IMR-90 (cell line): Measurements from ENCODE around the gene CAPN8. TPM values are rescaled to one million over a fixed set of nuclear protein-coding genes. Genes with fewer than 3 reads are reported as not detected.

ENCODE experiments used
- ATAC-seq: fragments of 200-7000 bp; cut with Tn5 transposase; 2 replicates; pipeline ENCODE4 v1.9.1; 2020; ENCODE audit warnings: low read depth, mild to moderate bottlenecking, moderate library complexity
- BruUV-seq: library from RNA; stranded (reverse); fragments of 400-500 nt; replicated peaks from 2 replicates; lab custom pipeline; 2021; lab: Mats Ljungman, UMichigan
- CTCF ChIA-PET: fragments of 300-600 bp; formaldehyde crosslinking; extraction: SDS; loops from one replicate; lab custom pipeline; 2021; ENCODE audit warnings: antibody characterized with exemption; lab: Yijun Ruan, JAX
- POLR2A ChIA-PET: fragments of 300-600 bp; sonication (Branson Sonifier 250); formaldehyde crosslinking; loops from one replicate; lab custom pipeline; 2022; ENCODE audit warnings: antibody characterized with exemption; ENCODE audit not compliant: unreplicated experiment; lab: Charles Lee
- DNase-seq: peaks from one replicate; pipeline ENCODE4 v3.0.0; 2013
- H2AFZ ChIP-seq: replicated peaks from 2 replicates; pipeline ENCODE3; 2013; ENCODE audit warnings: low read length, mild to moderate bottlenecking; ENCODE audit not compliant: poor library complexity
- H2AK5ac ChIP-seq: 2 replicates; pipeline ENCODE4 v1.6.1; 2013; ENCODE audit warnings: low read depth, low read length, inconsistent platforms
- H2AK9ac ChIP-seq: replicated peaks from 2 replicates; pipeline ENCODE3; 2013; ENCODE audit warnings: mild to moderate bottlenecking, low read depth, low read length, moderate library complexity; ENCODE audit not compliant: poor library complexity
- H2BK120ac ChIP-seq: 2 replicates; pipeline ENCODE4 v1.6.1; 2013; ENCODE audit warnings: low read depth, low read length, inconsistent platforms
- H2BK15ac ChIP-seq: 3 replicates; pipeline ENCODE4 v1.6.1; 2013; ENCODE audit warnings: low read depth, low read length, inconsistent platforms
- H2BK20ac ChIP-seq: 2 replicates; pipeline ENCODE4 v1.6.1; 2013; ENCODE audit warnings: low read depth, mild to moderate bottlenecking, inconsistent platforms, low read length, moderate library complexity
- H2BK5ac ChIP-seq: 2 replicates; pipeline ENCODE4 v1.6.1; 2013; ENCODE audit warnings: mild to moderate bottlenecking, low read depth, low read length, inconsistent platforms; ENCODE audit not compliant: poor library complexity, severe bottlenecking
- H3K14ac ChIP-seq: replicated peaks from 2 replicates; pipeline ENCODE4 v1.6.1; 2013; ENCODE audit warnings: low read depth, low read length, inconsistent platforms
- H3K18ac ChIP-seq: 2 replicates; pipeline ENCODE4 v1.6.1; 2013; ENCODE audit warnings: low read depth, low read length, control low read depth
- H3K23ac ChIP-seq: 2 replicates; pipeline ENCODE4 v1.6.1; 2013; ENCODE audit warnings: low read depth, low read length, inconsistent platforms
- H3K27ac ChIP-seq: 2 replicates; pipeline ENCODE4 v1.5.1; 2013; ENCODE audit warnings: mild to moderate bottlenecking, control low read depth, low read length; ENCODE audit not compliant: insufficient read depth
- H3K27me3 ChIP-seq: 2 replicates; pipeline ENCODE4 v1.6.1; 2013; ENCODE audit warnings: low read length; ENCODE audit not compliant: control insufficient read depth, insufficient read depth
- H3K36me3 ChIP-seq: 2 replicates; pipeline ENCODE4 v1.6.1; 2013; ENCODE audit warnings: low read length, mixed read lengths; ENCODE audit not compliant: control insufficient read depth, insufficient read depth
- H3K4ac ChIP-seq: 2 replicates; pipeline ENCODE4 v1.6.1; 2013; ENCODE audit warnings: low read depth, low read length, inconsistent platforms
- H3K4me1 ChIP-seq: 2 replicates; pipeline ENCODE4 v1.6.1; 2013; ENCODE audit warnings: low read length, mixed read lengths; ENCODE audit not compliant: control insufficient read depth, insufficient read depth
- H3K4me2 ChIP-seq: 2 replicates; pipeline ENCODE4 v1.6.1; 2013; ENCODE audit warnings: low read depth, mild to moderate bottlenecking, control low read depth, low read length, moderate library complexity
- H3K4me3 ChIP-seq: 2 replicates; pipeline ENCODE4 v1.5.1; 2013; ENCODE audit warnings: low read depth, mild to moderate bottlenecking, control low read depth, low read length, moderate library complexity; ENCODE audit not compliant: insufficient read depth
- H3K56ac ChIP-seq: 2 replicates; pipeline ENCODE4 v1.6.1; 2013; ENCODE audit warnings: low read length, inconsistent platforms; ENCODE audit not compliant: insufficient read depth; ENCODE audit errors: extremely low read depth
- H3K79me1 ChIP-seq, 2 experiments: 2 replicates each; pipeline ENCODE4 v1.6.1; 2013; ENCODE audit warnings: low read length in 2 of 2, inconsistent platforms in 1 of 2, low read depth in 1 of 2
- H3K9ac ChIP-seq: 2 replicates; pipeline ENCODE4 v1.6.1; 2013; ENCODE audit warnings: low read depth, low read length, control low read depth
- H3K9me1 ChIP-seq: 2 replicates; pipeline ENCODE4 v1.6.1; 2013; ENCODE audit warnings: low read length, inconsistent platforms; ENCODE audit not compliant: insufficient read depth
- H3K9me3 ChIP-seq: 2 replicates; pipeline ENCODE4 v1.6.1; 2013; ENCODE audit warnings: low read length; ENCODE audit not compliant: control insufficient read depth, insufficient read depth
- H4K20me1 ChIP-seq: 2 replicates; pipeline ENCODE4 v1.6.1; 2013; ENCODE audit warnings: low read length, inconsistent platforms; ENCODE audit not compliant: insufficient read depth
- H4K5ac ChIP-seq: 2 replicates; pipeline ENCODE4 v1.6.1; 2013; ENCODE audit warnings: mild to moderate bottlenecking, low read depth, low read length, control low read depth
- H4K8ac ChIP-seq, 2 experiments: 2 replicates each; pipeline ENCODE4 v1.6.1; 2013; ENCODE audit warnings: low read depth in 2 of 2, low read length in 2 of 2, control low read depth in 1 of 2, inconsistent platforms in 1 of 2
- H4K91ac ChIP-seq: 2 replicates; pipeline ENCODE4 v1.6.1; 2013; ENCODE audit warnings: low read depth, low read length, inconsistent platforms; ENCODE audit not compliant: insufficient read depth
- BHLHE40 ChIP-seq: fragments of 150-350 bp; IDR thresholded peaks from 2 replicates; pipeline ENCODE4 v1.6.1; 2016; ENCODE audit warnings: mild to moderate bottlenecking, low read depth, low read length
- CEBPB ChIP-seq: IDR thresholded peaks from 2 replicates; pipeline ENCODE4 v1.6.1; 2012; ENCODE audit warnings: low read depth, low read length, improper control_type of control experiment
- CHD1 ChIP-seq: IDR thresholded peaks from 2 replicates; pipeline ENCODE4 v1.6.1; 2012; ENCODE audit warnings: low read depth, low read length, improper control_type of control experiment
- CTCF ChIP-seq: conservative IDR thresholded peaks from 2 replicates; pipeline ENCODE4 v1.5.1; 2012; ENCODE audit warnings: mild to moderate bottlenecking, low read depth, low read length, improper control_type of control experiment
- ELK1 ChIP-seq: fragments of 150-350 bp; IDR thresholded peaks from 2 replicates; pipeline ENCODE4 v1.6.1; 2016; ENCODE audit warnings: low read depth, mild to moderate bottlenecking, low read length, moderate library complexity, borderline replicate concordance
- MXI1 ChIP-seq: IDR thresholded peaks from 2 replicates; pipeline ENCODE4 v1.6.1; 2012; ENCODE audit warnings: low read depth, mild to moderate bottlenecking, low read length, moderate library complexity, borderline replicate concordance
- NFE2L2 ChIP-seq: fragments of 150-350 bp; IDR thresholded peaks from 2 replicates; pipeline ENCODE4 v1.6.1; 2016; ENCODE audit warnings: low read depth, mild to moderate bottlenecking, low read length
- RCOR1 ChIP-seq: IDR thresholded peaks from 2 replicates; pipeline ENCODE4 v1.6.1; 2012; ENCODE audit warnings: mild to moderate bottlenecking, low read length, improper control_type of control experiment; ENCODE audit not compliant: insufficient replicate concordance
- RFX5 ChIP-seq: IDR thresholded peaks from 2 replicates; pipeline ENCODE4 v1.8.0; 2012; ENCODE audit warnings: low read depth, mild to moderate bottlenecking, low read length, moderate library complexity
- USF2 ChIP-seq: fragments of 150-350 bp; IDR thresholded peaks from 2 replicates; pipeline ENCODE4 v1.6.1; 2017; ENCODE audit warnings: mild to moderate bottlenecking, antibody characterized with exemption, low read length, low read depth
- WGBS, 2 experiments: methylation state at CpG; one replicate each; pipeline versions ENCODE4 v1.1.5 to v1.1.7; 2013; ENCODE audit warnings: missing lambda C conversion rate in 2 of 2; ENCODE audit not compliant: insufficient read length in 1 of 2; ENCODE audit errors: extremely low coverage in 2 of 2; 5-methylcytosine and 5-hydroxymethylcytosine counted together
- dilution Hi-C: fragments of 300-500 bp; cut with HindIII; formaldehyde crosslinking; loops from one replicate; pipeline ENCODE4 v1.14.3; 2018; ENCODE audit warnings: low sequenced_read_pairs; ENCODE audit not compliant: unreplicated experiment
- in situ Hi-C: fragments of 300-500 bp; cut with MboI; formaldehyde crosslinking; loops from 3 replicates; pipeline ENCODE4 v1.14.3; 2019; ENCODE audit warnings: low sequenced_read_pairs, inconsistent platforms, mixed read lengths
- intact Hi-C: fragments of 100-400 bp; cut with micrococcal nuclease; formaldehyde crosslinking; loops from 2 replicates; pipeline ENCODE4 v1.10.0; 2022
- polyA plus RNA-seq, 3 experiments: library from polyadenylated mRNA; depleted of rRNA; stranded (reverse); fragments of >200 nt; gene quantifications; 2 replicates each; pipeline ENCODE4 v1.2.3, GENCODE V29; 2012; ENCODE audit warnings: low replicate concordance in 1 of 3
- total RNA-seq: library from RNA; depleted of rRNA; stranded (reverse); fragments of >200 nt; gene quantifications from 2 replicates; pipeline ENCODE4 v1.2.3, GENCODE V29; 2012

Gene CAPN8
- total and polyA plus RNA-seq, 2 of the 4 experiments (the other 2 are of a cell fraction), result not detected

- no peak for ATAC-seq
- H2AFZ ChIP-seq, result no peak overlapping the region
- H4K20me1 ChIP-seq, result no peaks in the 10 kb centered on the region
- H2BK20ac ChIP-seq, result no peak overlapping the region
- H3K4ac ChIP-seq, result no peak overlapping the region
- no peak overlapping the region for H2BK15ac ChIP-seq
- H3K79me1 ChIP-seq, result no peaks in the 10 kb centered on the region
- H3K36me3 ChIP-seq, result no peaks in the 10 kb centered on the region
- no peak overlapping the region for H3K4me2 ChIP-seq
- H3K14ac ChIP-seq, result no peak overlapping the region
- H3K18ac ChIP-seq, result no peak overlapping the region
- H2BK120ac ChIP-seq, result no peak overlapping the region
- TF ChIP-seq NFE2L2 (no peak), BHLHE40 (no peak), RCOR1 (no peak), MXI1 (no peak), CTCF (no peak), ELK1 (no peak), RFX5 (no peak), USF2 (no peak), CEBPB (no peak), CHD1 (no peak)
- H2BK5ac ChIP-seq, result no peak overlapping the region
- no peak overlapping the region for H3K23ac ChIP-seq
- H3K4me3 ChIP-seq, result no peak overlapping the region
- no peak overlapping the region for H2AK9ac ChIP-seq
- ChIA-PET POLR2A (no interaction called here), CTCF (no interaction called here)
- no peak for DNase-seq
- no peak overlapping the region for H3K56ac ChIP-seq
- dilution Hi-C loops (no loop called here), intact Hi-C loops (no loop called here), in situ Hi-C loops (no loop called here)
- H3K9me1 ChIP-seq, result no peaks in the 10 kb centered on the region
- no peak overlapping the region for H2AK5ac ChIP-seq
- no peak overlapping the region for H3K27ac ChIP-seq
- BruUV-seq, result no TSS peak
- H3K4me1 ChIP-seq, result no peaks in the 10 kb centered on the region
- H3K27me3 ChIP-seq, result peaks cover 31% of the 10 kb centered on the region
- no peaks in the 10 kb centered on the region for H3K9me3 ChIP-seq
- 60% methylated on average over 1 of the region's 3 CpGs; no CpG with 5 or more reads in 1 of the 2 experiments for WGBS, 2 experiments
- no peak overlapping the region for H3K9ac ChIP-seq
- no peak overlapping the region for H4K91ac ChIP-seq
- H4K5ac ChIP-seq, result no peak overlapping the region
- H4K8ac ChIP-seq, result no peak overlapping the region
Observed at GRCh38 chr1:223629126-223629457, 36.4 kb downstream of the CAPN8 start.
